ENCODE measurements around the gene IGFBPL1.

IGFBPL1 gene

DNA sequence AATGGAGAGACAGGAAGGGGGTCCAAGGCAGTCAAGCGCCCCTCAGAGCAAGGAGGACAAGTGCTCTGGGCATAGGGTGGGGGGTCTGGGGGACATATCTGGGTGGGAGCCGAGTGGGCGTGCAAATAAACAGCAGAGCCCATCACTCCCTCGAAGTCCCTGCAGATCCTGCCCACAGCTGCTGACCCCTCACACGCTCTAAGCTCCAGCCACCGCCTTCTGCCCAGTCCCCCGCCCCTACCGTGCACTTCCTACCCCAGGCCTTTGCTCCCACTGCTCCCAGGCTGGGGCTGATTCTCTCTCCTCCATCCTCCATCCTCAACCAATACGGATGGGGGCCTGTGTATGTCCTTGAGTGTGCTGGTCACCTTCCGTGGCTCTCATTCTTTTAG is 48.7 kb downstream of the IGFBPL1 start:
- DNase-seq = no peak

DNA sequence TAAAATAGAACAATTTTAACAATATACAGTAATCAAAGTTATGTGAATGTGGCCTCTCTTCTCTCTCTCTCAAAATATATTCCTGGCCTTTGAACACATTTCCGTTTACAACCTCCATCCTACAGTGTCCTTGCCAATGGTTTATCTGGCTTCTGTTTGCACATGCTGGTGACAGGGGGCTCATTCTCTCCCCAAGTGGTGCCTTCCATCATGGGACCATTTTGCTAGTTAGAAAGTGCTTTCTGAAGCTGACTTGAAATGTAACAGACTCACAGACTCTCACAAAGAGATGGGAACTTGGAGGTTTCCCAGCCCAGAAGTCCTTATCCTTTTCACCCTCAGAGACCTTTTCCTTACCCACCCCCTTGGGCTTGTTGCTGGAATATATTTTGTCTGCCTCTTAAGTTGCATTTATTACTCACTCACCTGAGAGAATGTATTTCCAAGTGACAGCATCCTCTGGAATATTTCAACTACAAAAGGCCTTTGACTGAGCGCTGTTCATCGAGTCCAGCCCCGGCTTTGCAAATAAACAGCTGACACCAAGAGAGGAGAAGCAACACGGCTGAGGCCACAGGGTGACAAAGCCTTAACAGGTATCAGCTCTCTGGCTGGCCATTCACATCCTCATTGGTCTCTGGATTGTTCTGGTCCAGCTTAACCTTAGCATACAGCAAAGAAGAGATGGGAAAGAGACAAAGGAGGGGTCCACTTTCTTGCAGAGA is 49.2 kb downstream of the IGFBPL1 start:
- no peak for DNase-seq

GRCh38 chr9:38373679-38374078 is 50.6 kb downstream of the IGFBPL1 start:
- no peak for DNase-seq

DNA sequence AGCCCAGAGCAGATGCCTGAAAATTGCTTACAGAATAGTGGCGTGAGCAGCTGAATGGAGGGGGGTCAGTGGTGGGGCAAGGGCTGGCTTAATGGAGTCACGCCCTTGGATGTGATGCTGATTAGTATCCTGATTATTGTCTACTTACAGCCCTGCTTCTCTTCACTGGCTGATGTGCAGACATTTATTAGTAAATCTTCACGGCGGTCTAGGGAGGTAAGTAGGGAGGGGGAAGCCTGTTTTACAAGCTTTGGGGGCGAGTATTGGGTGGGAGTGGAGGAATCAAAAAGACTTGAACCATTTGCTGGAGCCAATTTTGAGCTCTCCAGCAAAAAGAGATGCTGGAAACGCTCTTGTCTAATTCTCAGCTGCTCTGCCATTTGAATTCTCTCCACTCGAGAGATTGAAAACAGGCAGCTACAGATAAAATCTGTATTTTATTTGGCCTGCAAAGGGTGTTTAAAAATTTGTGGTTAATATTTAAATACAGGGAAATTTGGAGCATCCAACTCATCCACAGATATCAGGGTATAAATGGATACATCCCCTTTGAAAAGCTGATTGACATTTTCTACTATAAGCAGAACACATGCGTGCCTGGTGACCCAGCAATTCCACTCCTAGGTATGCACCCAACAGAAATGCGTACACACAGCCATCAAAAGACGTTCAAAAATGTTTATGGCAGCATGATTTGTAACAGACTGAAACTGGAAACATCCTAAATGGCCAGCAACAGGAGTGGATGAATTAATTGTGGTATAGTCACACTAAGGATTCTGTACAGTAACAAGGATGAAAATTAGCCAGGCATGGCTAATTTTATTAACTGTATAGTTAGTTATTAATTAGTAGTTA is 51.3 kb downstream of the IGFBPL1 start:
- DNase-seq = no peak

DNA sequence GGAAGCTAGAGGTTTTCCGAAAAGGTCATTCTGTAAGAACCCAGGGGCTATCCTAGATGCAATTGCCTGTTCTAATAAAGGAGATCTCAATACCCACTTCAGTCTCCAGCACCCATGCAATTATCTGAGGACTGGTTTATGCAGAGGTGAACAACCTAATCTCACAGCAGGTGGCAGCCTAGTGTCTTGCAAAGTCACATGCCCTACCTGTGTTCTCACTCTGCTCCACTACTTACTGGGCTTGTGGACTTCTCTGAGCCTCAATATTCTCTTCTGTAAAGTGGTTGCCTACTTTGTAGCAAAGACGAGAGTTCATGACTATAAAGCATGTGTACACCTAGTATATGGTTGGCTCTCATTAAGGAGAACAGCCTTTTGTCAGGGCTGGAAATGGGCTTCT is 52.8 kb downstream of the IGFBPL1 start:
- DNase-seq = no peak

DNA sequence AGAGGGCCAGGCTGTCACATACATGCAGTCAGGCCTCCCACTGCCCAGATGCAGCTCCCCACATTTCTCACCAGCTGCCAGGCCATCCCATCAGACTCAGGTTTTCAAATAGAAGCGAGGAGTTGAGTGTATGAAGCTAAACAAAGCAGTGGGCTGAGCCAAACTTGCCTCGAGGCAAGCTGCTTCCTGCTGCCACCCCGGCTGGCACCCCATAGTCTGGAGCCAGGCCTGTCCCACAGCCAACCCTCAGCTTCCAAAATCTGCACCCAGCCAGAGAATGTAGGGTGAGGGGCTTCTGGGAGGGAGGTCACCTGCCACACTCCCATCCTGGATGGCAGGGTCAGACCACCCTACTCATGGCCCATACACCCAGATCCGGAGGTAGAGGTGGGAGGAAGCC is 54.1 kb downstream of the IGFBPL1 start:
- DNase-seq = no peak

GRCh38 chr9:38368731-38369130 is 55.5 kb downstream of the IGFBPL1 start:
- no peak for DNase-seq

DNA sequence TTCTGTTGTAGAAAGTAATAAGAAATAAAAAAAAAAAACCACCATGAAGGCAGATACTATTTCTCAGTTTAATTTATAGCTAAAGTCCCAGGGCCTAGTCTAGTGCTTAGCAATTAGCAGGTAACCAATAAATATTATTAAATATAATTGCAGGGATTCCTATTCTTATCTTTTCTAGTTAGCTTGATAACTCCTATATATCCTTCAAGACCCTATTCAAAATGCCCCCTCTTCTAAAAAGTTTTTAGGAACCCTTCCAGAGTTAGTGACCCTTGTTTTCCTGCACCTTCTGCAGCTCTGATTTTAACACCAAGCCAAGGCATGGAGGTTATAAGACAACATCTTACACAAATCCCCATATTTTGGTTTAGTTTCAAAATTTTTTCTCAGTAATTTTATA is 56.4 kb downstream of the IGFBPL1 start:
- no peak for DNase-seq

DNA sequence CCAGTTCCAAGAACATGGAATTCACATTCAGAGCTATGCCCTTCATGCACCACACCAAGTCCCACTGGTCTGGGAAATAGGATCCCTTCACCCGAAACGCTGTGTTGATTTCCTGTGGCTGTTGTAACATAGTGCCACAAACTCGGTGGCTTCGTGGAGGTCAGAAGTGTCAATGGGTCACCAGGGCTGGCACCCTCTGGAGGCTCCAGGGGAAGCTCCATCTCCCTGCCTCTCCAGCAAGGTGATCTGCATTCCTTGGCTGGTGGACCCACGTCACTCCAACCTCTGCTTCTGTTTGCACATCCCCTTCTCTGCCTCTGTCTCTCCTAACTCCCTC is 60.7 kb downstream of the IGFBPL1 start:
- no peak for DNase-seq

DNA sequence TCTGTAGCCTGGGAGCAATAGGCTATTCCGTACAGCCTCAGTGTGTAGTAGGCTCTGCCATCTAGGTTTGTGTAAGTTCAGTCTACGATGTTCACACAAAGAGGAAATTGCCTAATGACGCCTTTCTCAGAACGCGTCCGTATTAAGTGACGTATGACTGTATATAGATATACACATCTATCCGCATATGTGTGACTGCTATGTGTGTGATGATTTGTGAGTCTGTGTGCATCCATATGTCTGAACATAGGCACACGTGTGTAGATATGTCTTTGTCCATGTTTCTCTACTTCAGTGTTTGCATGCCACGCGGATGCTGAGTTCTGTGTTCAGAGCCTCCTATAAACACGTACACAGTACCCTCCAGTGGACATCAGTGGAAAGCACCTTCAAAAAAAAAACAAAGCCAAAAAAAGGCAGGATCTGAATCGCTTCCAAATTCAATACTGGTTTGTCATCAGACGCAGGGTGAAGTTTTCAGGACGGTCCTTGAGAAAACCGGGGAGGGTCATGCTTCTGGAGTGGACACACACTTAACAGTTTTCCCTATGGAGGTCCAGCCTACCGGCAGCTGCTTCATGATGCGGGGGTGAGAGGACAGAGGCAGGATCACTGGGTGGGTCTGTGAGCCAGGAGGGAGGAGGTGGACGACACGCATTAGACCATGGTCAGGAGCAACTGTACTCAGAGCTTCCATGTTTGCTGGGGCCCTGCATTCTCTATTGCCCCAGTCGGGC is 61.2 kb downstream of the IGFBPL1 start:
- DNase-seq = peak; percentile 82

DNA sequence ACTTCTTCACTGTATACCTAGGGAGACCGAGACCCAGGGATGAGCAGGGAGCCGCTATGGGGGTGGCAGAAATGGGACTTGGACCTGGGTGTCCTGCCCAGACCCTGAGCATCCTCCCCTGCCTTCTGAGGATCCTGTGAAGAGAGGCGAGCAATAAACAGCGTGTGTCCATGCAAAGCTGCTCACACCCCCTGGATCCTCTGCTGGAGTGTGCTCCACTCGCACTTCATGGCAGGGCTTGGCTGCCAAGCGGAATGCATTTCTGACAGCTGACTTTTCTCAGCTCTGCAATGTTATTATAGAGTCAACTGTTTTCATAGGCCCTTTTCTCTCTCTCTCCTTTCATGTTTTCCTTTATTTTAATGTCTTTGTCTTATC is 62.8 kb downstream of the IGFBPL1 start:
- peak; percentile 15 for DNase-seq

GRCh38 chr9:38360839-38361472 is 63.3 kb downstream of the IGFBPL1 start:
- peak; percentile 37 for DNase-seq

- peak; percentile 62 for DNase-seq
Measured at GRCh38 chr9:38359689-38360385, 64.4 kb downstream of the IGFBPL1 start.

- DNase-seq = no peak
Measured at GRCh38 chr9:38359297-38359653, 65.0 kb downstream of the IGFBPL1 start.

GRCh38 chr9:38358390-38359296 is 65.6 kb downstream of the IGFBPL1 start:
- no peak for DNase-seq

DNA sequence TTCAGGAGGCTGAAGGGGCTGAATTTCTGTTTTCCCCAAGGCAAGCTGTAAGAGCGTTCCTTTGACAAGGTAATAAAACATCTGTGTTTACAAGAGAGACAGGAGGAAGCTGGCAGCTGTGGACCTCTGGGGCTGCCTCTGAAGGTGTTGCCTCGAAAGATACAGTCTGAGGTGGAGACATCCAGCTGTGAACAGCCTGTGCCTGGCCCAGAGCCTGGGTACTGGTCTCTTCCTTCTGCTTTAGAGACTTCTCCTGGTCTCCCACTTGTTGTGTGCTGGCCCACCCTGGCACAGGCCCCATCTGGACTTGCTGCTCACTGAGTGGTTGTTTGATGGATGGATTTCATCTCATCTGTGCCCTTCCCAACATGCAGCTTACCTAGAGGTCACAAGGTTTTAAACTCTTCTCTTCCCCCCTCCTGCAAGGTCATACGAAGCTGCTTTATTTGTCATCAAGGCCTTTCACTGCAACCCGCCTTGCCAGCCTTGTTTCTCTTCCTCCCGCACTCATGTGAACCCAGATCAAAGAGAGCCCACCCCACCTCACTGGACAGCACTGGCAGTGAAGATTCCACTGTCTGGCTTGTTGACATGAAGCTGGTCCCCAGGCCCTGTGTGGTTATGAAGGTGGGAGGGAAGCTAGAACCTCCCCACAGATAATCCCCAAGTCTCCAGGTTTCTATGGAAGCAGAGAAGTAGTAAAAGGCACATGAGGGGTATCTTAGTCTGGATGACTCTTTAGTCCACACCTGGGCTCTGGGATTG is 66.7 kb downstream of the IGFBPL1 start:
- DNase-seq = no peak

GRCh38 chr9:38356851-38357250 is 67.4 kb downstream of the IGFBPL1 start:
- no peak for DNase-seq
